ENCODE measurements around the gene LMBR1.
A peak's percentile ranks its signal among the peaks of the same experiment; 100 is the strongest.
"Not testable (repeated sequence)": the region's sequence is repeated elsewhere in the genome, so short reads cannot be mapped to it uniquely, and the experiment has no call there.

The LMBR1 gene

DNA sequence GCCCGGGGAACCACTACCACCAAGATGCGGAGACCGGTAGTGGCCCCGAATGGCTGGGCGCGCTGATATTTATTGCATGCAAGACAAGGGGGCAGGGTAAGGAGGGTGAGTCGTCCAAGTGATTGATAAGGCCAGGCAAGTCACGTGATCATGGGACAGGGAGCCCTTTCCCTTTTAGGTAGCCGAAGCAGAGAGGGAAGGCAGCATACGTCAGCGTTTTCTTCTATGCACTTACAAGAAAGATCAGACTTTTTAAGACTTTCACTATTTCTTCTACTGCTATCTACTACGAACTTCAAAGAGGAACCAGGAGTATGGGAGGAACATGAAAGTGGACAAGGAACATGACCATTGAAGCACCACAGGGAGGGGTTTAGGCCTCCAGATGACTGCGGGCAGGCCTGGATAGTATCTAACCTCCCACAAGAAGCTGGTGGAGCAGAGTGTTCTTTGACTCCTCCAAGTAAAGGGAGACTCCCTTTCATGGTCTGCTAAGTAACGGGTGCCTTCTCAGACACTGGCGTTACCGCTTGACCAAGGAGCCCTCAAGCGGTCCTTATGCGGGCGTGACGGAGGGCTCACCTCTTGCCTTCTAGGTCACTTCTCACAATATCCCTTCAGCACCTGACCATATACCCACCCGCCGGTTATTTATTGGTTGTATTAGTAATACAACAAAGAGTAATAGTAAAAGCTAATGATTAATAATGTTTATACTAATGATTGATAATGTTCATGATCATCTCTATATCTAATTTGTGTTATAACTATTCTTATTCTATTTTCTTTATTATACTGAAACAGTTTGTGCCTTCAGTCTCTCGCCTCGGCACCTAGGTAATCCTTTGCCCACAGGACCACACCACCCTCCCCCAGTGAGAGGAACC, 27.7 kb upstream of the LMBR1 start:
- Mint-ChIP-seq H3K27me3 (peaks cover 69% of the 10 kb centered on the region), H3K4me3 (peak overlapping the region; percentile 32), H3K4me1 (peaks cover 33% of the 10 kb centered on the region)
- H3K36me3 Mint-ChIP-seq, ATAC-seq, H3K9me3 Mint-ChIP-seq, H3K27ac Mint-ChIP-seq: not testable (repeated sequence)

DNA sequence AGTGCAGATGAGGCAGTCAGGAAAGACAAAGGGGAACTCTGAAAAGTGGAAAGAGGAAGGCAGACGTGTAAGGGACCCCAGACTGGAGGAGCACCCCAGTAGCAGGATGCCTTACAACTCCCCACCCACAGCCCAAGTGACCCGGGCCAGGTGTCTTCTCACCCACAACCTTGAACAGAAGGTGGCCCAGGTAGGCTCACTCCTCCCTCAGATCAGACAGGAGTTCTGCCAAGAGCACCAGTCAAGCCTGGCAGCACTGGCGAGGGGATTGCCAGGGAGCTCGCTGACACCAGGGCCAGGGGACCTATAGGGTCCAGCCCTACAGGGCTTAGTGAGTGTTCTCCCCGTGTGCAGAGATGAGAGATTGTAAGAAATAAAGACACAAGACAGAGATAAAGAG, 27.1 kb upstream of the LMBR1 start:
- no peak for ATAC-seq
- H3K36me3 Mint-ChIP-seq, result no peaks in the 10 kb centered on the region
- no peak overlapping the region for H3K27ac Mint-ChIP-seq
- H3K4me1 Mint-ChIP-seq, result peaks cover 33% of the 10 kb centered on the region
- H3K4me3 Mint-ChIP-seq, result peak overlapping the region; percentile 32
- H3K9me3 Mint-ChIP-seq, result no peaks in the 10 kb centered on the region
- H3K27me3 Mint-ChIP-seq, result peaks cover 75% of the 10 kb centered on the region

DNA sequence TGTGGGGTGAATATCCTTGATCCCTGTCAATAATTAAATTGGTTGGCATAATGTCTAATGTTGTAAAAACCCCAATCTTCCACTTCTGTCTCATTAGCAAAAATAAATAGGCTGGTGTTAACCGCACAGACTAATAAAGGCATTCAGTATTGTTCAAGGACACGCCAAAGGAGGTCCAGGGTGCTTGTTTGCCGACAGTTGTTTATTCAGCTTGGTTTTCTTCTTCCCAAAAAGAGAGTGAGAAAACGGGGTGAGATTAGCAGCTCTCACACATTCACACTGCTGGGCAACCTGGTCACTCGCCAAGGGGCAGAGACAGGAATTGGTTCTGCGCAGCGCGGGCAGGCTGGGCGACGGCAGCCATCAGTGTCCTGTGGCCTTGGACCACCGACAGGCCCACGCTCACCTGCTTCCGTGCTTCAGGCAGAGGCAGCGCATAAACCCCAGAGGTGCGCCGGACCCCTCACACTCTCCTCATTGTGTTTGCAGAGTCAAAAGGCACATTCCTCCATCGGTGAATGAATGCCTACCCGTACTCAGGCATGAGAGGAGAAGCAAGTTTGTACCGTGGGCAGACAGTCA, 26.2 kb upstream of the LMBR1 start:
- Mint-ChIP-seq H3K4me3 (no peak overlapping the region), H3K27ac (no peak overlapping the region), H3K36me3 (no peaks in the 10 kb centered on the region), H3K27me3 (peaks cover 76% of the 10 kb centered on the region), H3K4me1 (peaks cover 33% of the 10 kb centered on the region), H3K9me3 (no peaks in the 10 kb centered on the region)
- ATAC-seq, result no peak

DNA sequence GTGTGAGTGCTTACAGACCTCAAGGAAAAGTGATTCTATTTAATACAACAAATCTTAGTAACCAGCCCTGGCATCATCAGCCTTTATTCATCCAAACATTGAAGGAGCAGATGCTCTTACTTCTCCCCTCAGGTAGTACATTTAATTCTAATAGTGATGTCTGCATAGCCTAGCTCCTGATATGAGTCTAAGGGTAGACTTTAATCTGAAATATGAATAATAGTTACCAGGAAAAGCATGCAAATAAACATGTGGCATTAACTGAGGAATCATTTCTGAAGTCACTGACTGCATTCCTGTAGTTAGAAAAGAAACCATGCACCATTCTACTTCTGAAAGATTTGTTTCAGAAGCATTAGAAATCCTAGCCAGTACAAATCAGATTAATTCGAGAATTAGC, 25.7 kb upstream of the LMBR1 start:
- Mint-ChIP-seq H3K9me3 (peaks cover 2% of the 10 kb centered on the region), H3K4me1 (peaks cover 33% of the 10 kb centered on the region), H3K27me3 (peaks cover 75% of the 10 kb centered on the region), H3K27ac (no peak overlapping the region), H3K36me3 (no peaks in the 10 kb centered on the region), H3K4me3 (no peak overlapping the region)
- no peak for ATAC-seq

DNA sequence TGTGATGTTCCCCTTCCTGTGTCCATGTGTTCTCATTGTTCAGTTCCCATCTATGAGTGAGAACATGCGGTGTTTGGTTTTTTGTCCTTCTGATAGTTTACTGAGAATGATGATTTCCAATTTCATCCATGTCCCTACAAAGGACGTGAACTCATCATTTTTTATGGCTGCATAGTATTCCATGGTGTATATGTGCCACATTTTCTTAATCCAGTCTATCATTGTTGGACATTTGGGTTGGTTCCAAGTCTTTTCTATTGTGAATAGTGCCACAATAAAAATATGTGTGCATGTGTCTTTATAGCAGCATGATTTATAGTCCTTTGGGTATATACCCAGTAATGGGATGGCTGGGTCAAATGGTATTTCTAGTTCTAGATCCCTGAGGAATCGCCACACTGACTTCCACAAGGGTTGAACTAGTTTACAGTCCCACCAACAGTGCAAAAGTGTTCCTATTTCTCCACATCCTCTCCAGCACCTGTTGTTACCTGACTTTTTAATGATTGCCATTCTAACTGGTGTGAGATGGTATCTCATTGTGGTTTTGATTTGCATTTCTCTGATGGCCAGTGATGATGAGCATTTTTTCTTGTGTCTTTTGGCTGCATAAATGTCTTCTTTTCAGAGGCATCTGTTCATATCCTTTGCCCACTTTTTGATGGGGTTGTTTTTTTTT, 16.7 kb upstream of the LMBR1 start:
- not testable (repeated sequence) for H3K4me1 Mint-ChIP-seq, H3K4me3 Mint-ChIP-seq, H3K36me3 Mint-ChIP-seq, H3K9me3 Mint-ChIP-seq, H3K27me3 Mint-ChIP-seq, H3K27ac Mint-ChIP-seq, ATAC-seq

DNA sequence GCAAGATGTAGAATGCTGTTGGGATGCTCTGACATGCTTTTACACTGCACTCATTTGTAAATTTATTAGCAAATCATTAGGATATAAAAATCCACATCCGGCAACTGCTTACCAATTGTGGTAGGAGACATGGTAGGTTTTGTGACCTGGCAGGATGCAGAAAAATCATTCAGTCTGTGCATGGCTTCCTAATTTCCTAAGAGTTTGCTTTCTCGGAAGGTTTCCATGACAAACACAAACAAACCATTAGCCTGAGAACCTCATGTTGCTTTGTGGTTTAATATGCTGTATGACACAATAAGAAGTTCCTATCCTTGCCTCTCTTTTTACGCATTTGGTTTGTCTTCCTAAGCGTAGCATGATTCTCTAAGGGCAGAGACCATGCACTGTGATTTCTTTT, 14.7 kb upstream of the LMBR1 start:
- no peak overlapping the region for H3K4me3 Mint-ChIP-seq
- peaks cover 9% of the 10 kb centered on the region for H3K27me3 Mint-ChIP-seq
- no peaks in the 10 kb centered on the region for H3K9me3 Mint-ChIP-seq
- ATAC-seq, result no peak
- peaks cover 6% of the 10 kb centered on the region for H3K4me1 Mint-ChIP-seq
- H3K36me3 Mint-ChIP-seq, result no peaks in the 10 kb centered on the region
- H3K27ac Mint-ChIP-seq, result no peak overlapping the region

DNA sequence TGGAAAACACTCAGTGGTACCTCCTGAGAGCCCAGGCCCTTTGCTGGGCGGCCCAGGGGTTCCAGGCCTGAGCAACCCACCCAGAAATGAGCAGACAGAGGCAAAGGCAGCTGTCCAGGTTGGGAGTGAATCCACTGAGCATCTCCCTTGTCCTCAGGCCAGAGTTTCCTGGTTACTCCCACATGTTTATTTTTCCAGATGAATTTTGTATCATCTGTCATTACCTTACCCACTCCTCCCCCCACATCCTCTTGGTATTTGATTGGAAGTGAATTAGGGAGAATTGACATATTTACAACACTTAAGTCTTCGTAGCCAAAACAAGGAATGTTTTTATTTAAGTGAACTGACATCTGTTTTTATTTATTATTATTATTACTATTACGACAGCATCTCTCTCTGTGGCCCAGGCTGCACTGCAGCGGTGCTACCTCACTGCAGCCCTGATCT, 13.2 kb upstream of the LMBR1 start:
- H3K4me1 Mint-ChIP-seq, result peaks cover 6% of the 10 kb centered on the region
- no peak for ATAC-seq
- no peaks in the 10 kb centered on the region for H3K9me3 Mint-ChIP-seq
- peaks cover 16% of the 10 kb centered on the region for H3K27me3 Mint-ChIP-seq
- H3K36me3 Mint-ChIP-seq, result no peaks in the 10 kb centered on the region
- no peak overlapping the region for H3K4me3 Mint-ChIP-seq
- no peak overlapping the region for H3K27ac Mint-ChIP-seq

DNA sequence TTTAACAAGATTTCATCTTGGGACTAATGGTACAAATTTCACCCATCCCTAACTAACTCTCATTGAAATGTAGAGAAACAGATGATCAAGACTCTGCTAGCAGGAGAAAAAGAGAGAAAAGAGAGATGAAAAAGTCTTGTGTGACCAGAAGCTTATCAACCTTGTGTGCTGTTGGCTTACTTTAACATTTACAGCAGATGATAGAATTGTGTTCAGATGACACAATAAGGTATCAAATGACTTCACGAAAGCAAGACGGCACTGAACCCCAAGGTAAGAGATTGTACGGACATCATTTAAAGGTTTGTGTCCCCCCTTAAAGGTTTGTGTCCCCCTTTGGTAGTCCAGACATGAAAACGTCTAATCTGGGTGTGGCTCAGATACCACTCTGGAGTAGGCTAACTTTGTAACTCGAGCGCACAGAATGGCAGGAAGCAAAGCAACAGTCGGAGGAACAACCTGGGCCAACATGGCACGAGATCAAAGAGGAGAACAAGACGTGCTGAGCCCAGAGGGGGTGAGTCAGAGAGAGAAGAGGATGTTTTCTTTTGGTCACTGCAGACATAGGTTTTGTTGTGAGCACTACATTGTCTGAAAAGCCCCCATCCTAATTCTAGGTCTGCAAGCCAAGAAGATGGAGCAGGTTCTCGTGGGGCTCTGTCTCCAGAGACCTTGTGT, 10.4 kb upstream of the LMBR1 start:
- H3K27me3 Mint-ChIP-seq, result peaks cover 16% of the 10 kb centered on the region
- H3K36me3 Mint-ChIP-seq, result no peaks in the 10 kb centered on the region
- H3K4me3 Mint-ChIP-seq, result no peak overlapping the region
- no peak overlapping the region for H3K27ac Mint-ChIP-seq
- H3K9me3 Mint-ChIP-seq, result no peaks in the 10 kb centered on the region
- ATAC-seq, result no peak
- H3K4me1 Mint-ChIP-seq, result no peaks in the 10 kb centered on the region

DNA sequence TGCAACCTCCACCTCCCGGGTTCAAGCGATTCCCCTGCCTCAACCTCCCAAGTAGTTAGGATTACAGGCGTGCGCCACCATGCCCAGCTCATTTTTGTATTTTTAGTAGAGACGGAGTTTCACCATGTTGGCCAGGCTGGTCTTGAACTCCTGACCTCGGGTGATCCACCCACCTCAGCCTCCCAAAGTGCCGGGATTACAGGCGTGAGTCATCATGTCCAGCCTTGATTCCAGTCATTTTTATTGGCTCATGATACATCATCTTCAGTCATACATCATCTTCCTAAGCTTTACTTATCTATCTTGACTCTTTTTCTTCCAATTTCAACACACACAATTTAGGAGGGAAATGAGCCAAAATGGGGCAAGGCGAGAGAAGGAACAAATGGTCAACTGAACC, 7.1 kb upstream of the LMBR1 start:
- H3K9me3 Mint-ChIP-seq, H3K4me3 Mint-ChIP-seq, ATAC-seq, H3K27ac Mint-ChIP-seq, H3K36me3 Mint-ChIP-seq: not testable (repeated sequence)
- Mint-ChIP-seq H3K27me3 (peaks cover 16% of the 10 kb centered on the region), H3K4me1 (peaks cover 18% of the 10 kb centered on the region)

DNA sequence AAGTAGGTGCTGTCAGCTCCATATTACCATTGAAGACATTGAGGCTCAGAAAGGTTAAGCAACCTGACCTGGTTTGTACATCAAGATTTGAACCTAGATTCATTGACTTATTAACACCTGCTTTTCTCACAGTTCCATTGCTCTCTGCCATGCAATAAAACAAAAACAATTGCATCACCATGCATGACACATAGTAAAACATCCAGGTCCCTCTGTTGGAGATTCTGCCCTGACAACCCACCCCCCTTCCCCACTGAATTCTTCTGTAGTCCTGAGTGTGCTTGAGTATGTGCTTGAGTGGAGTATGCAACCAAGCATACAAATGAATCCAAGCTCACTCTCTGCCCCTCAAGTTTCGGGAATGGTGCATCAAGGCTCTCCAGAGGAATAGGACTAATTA, 6.0 kb upstream of the LMBR1 start:
- Mint-ChIP-seq H3K9me3 (peaks cover 5% of the 10 kb centered on the region), H3K27me3 (peaks cover 16% of the 10 kb centered on the region), H3K36me3 (peaks cover 5% of the 10 kb centered on the region), H3K4me3 (no peak overlapping the region), H3K27ac (no peak overlapping the region), H3K4me1 (peaks cover 23% of the 10 kb centered on the region)
- ATAC-seq, result no peak

DNA sequence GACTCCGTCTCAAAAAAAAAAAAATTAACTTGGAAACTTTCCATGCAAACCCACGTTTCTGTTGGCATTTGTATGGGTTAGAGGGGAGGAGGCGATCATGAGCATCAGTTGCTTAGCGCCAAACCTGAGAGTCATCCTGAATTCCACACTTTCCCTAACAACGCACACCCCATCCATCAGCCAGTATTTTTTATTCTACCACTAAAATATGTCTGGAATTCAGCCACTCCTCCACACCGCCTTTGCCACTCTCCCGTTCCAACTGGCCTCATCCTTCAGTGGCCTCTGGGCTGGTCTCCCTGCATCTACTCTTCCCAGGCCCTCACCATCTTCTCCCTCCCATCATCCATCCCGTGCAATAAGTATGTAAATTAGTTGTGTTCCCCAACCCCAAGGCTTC, 4.7 kb upstream of the LMBR1 start:
- Mint-ChIP-seq H3K4me1 (peaks cover 23% of the 10 kb centered on the region), H3K4me3 (no peak overlapping the region), H3K27ac (no peak overlapping the region), H3K36me3 (peaks cover 5% of the 10 kb centered on the region), H3K9me3 (peaks cover 5% of the 10 kb centered on the region), H3K27me3 (peaks cover 7% of the 10 kb centered on the region)
- ATAC-seq, result no peak

DNA sequence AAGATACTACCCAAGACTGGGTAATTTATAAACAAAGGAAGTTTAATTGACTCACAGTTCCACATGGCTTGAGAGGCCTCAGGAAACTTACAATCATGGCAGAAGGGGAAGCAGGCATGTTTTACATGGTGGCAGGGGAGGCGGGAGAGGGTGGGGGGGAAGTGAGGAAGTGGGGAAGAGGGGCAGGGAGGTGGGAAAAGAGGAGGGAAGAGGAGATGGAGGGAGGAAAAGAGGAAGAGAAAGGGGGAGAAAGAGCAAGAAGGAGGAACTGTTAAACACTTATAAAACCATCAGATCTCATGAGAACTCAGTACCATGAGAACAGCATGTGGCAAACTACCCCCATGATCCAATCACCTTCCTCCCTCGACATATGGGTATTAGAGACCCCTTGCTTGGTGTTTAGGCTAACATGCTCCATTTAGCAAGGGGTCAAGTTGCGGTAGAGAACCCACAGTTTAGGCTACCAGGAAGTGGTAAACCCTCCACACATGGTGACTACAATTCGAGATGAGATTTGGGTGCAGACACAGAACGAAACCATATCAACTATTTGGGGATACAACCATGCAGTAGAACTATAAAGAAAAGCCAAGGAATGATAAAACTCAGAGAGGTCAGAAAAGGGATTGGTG, 3.5 kb upstream of the LMBR1 start:
- Mint-ChIP-seq H3K36me3 (peaks cover 5% of the 10 kb centered on the region), H3K27ac (peak overlapping the region; percentile 28), H3K4me1 (peaks cover 30% of the 10 kb centered on the region), H3K27me3 (no peaks in the 10 kb centered on the region), H3K9me3 (peaks cover 5% of the 10 kb centered on the region), H3K4me3 (no peak overlapping the region)
- no peak for ATAC-seq

DNA sequence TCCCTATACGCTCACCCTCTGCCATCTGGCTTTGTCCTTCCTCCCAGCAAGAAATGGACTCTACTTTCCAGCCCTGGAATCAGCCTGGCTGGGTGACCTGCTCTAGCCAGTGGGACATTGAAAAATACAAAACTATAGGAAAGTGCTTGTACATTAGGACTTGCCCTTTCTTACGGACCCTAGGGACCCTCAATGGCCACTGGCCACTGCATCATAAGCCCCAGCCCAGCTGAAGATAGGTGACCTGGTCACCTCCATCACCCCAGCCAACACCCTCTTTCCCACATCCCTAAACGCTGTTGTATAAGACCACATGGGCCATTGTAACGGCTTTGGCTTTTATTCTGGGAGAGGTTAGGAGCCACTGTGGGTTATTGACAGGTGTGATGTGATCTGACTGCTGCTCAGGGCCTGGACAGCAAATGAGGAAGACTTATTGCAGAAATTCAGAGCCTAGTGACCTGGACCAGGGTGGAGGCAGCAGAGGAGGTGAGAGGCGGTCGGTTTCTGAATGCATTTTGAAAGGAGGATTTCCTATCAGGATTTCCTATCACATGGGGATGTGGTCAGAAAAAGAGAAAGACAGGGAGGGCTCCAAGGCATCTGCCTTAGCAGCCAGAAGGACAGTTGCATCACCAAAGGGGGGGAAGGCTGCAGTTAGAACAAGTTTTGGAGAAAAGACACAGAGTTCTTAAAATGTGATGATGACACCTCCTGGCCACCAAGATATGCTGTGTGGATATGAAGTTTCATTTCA, 2.2 kb upstream of the LMBR1 start:
- no peak for ATAC-seq
- Mint-ChIP-seq H3K4me1 (peaks cover 35% of the 10 kb centered on the region), H3K27ac (no peak overlapping the region), H3K9me3 (peaks cover 5% of the 10 kb centered on the region), H3K36me3 (peaks cover 5% of the 10 kb centered on the region), H3K4me3 (no peak overlapping the region), H3K27me3 (no peaks in the 10 kb centered on the region)

DNA sequence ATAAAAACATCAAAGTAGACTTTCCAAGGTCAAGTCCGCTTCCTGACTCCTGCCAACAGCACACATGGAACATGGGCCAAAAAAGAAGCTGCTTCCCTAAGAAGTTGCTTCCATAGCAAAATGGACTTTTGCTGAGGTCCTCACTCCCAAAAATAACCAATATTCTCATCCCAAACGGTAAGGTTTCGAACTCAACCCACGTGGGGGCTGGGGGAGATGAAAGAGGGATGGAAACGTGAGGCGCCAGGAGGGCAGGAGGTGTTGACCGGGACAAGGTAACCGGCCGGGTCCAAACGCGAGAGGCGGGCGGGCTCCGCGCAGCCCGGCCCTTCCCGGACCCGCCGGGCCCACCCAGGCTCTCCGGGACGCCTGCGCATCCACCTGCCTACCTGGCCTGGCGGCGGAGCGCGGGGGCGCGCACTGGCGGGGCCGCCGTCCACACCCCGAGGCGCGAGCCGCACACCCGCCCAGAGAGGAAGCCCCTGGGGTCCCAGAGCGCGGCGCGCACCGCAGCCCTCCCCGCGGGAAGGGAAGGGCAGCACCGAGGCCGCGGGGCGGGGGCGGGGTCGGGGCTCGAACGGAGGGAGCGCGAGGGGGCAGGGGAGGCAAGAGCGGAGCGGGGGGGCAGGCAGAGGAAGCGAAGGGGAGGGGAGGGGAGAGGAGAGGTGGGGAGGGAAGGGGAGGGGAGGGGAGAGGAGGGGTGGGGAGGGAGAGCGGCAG, 742 bp downstream of the LMBR1 start:
- ATAC-seq, result peak; percentile 65
- H3K36me3 Mint-ChIP-seq, result peaks cover 21% of the 10 kb centered on the region
- peaks cover 5% of the 10 kb centered on the region for H3K9me3 Mint-ChIP-seq
- peaks cover 57% of the 10 kb centered on the region for H3K4me1 Mint-ChIP-seq
- H3K4me3 Mint-ChIP-seq, result peak overlapping the region; percentile 90
- H3K27me3 Mint-ChIP-seq, result no peaks in the 10 kb centered on the region
- H3K27ac Mint-ChIP-seq, result peak overlapping the region; percentile 89

Data from stimulated activated memory B cell treated with anti-CD40 and anti-IgM and Interleukin-4, amounts not matched to agents 10 μg/mL and 1 μg/mL and 100 μg/mL, for 72 hours (primary cell).